Measurements from ENCODE around the gene FNDC5.

GRCh38 chr1:32859915-32860314 is 10.8 kb downstream of the FNDC5 start:
- TF ChIP-seq RAD21 (IDR thresholded peaks at IDR 0.05) (no peak), CTCF (IDR thresholded peaks at IDR 0.05; ENCODE audit: low read depth, low read length, missing input control) (no peak), EGR1 (IDR thresholded peaks at IDR 0.05; ENCODE audit: low read depth in 2 of 2) (no peak), HNF4G (IDR thresholded peaks at IDR 0.05) (no peak), MAX (IDR thresholded peaks at IDR 0.05) (no peak), SP1 (IDR thresholded peaks at IDR 0.05) (no peak)
